ENCODE data around the gene CCDC12.

DNA sequence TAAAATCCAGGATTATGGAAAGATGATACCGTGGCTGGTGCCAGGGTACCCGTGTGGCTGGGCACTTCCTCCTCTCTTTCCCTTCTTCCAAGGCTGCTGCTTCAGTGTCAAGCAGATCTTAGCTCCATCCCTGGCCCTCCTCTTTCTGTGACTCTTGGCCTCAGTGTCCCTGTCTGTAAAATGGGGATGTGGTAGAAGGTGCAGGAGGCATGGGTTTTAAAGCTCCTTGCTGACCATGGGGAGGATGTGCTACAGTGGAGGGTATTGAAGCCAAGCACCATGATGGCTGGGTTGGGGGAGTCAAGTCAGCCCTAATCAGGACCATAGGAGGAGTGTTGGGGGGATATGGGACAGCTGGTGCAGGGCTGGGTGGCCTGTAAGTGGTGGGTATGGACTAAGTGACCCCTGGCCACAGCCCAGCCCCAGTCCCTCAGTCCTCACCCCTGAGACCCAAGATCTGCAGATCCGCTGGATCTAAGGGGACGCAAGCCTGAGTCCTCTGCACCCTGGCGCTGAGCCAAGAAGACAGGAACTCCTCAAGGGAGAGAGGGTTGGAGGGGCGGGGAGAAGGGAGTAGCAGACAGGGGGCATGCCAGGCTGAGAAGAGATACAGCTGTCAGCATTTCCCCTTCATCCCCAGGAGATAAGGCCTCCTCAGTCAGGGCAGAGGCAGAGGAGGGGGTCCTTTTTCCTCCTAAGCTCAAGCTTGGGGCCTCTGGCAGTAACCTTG, 87.0 kb downstream of the CCDC12 start:
- TF ChIP-seq, protein P1, sequence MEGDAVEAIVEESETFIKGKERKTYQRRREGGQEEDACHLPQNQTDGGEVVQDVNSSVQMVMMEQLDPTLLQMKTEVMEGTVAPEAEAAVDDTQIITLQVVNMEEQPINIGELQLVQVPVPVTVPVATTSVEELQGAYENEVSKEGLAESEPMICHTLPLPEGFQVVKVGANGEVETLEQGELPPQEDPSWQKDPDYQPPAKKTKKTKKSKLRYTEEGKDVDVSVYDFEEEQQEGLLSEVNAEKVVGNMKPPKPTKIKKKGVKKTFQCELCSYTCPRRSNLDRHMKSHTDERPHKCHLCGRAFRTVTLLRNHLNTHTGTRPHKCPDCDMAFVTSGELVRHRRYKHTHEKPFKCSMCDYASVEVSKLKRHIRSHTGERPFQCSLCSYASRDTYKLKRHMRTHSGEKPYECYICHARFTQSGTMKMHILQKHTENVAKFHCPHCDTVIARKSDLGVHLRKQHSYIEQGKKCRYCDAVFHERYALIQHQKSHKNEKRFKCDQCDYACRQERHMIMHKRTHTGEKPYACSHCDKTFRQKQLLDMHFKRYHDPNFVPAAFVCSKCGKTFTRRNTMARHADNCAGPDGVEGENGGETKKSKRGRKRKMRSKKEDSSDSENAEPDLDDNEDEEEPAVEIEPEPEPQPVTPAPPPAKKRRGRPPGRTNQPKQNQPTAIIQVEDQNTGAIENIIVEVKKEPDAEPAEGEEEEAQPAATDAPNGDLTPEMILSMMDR (IDR thresholded peaks at IDR 0.05) = no peak
- no peak for TF ChIP-seq POLR2A (IDR thresholded peaks at IDR 0.05)
